Left renal cortex interstitium (tissue), 4 donors: Measurements from ENCODE around the gene ATG16L1. TPM values are rescaled to one million over a fixed set of nuclear protein-coding genes. Genes with fewer than 3 reads are reported as not detected.

Experiments used
- DNase-seq, 4 donors: peaks; one replicate each; pipeline ENCODE4 v3.0.0-alpha.2; 2013; ENCODE audit warnings: low read depth in 4 of 4, low spot score in 2 of 4, missing footprints in 1 of 4
- polyA plus RNA-seq, 4 donors: library from polyadenylated mRNA; unstranded; fragments of 120-200 nt; gene quantifications; one replicate each; pipeline ENCODE4 v1.2.1, GENCODE V29; 2013; ENCODE audit not compliant: insufficient read length in 4 of 4

The ATG16L1 gene
- 10 to 100 TPM; 19.1 to 26.3 (median 24.0) TPM for polyA plus RNA-seq

DNA sequence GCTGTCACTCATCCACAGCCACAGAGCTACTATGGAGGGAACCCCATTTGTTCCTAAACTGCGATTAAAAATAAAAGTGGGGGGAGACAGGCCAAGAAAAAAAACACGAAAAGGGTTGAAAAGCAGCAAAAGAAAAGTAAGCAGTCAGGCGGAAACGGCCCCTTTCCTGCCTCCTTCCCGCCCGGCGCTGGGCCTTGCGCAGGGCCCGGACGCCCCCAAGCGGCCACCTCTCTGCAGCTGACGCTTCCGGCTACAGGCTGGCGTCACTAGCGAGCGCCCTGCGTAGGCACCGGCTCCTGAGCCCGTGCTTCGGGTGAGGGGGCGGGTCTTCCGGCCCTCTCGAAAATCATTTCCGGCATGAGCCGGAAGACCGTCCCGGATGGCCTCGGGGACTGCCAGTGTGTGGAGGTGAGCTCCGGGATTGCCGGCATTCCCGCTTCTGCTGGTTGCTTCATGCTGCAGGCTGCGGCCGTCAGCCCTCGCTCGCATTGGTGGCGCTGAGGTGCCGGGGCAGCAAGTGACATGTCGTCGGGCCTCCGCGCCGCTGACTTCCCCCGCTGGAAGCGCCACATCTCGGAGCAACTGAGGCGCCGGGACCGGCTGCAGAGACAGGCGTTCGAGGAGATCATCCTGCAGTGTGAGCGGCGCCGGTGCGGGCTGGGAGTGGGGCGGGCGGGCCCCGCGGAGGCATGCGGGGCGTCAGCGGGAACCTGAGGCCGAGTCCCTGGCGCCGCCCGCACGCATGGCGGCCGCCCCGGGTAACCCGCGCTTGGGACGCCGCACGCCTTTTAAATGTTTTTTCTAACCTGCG lies at the start of gene ATG16L1:
ATG16L1 (plus strand) TSS at position 368 of the 811 bp plus-strand sequence; CDS start at position 523, 155 bp downstream.
- DNase-seq = peak; percentile 80 to 93 (median 86)

DNA sequence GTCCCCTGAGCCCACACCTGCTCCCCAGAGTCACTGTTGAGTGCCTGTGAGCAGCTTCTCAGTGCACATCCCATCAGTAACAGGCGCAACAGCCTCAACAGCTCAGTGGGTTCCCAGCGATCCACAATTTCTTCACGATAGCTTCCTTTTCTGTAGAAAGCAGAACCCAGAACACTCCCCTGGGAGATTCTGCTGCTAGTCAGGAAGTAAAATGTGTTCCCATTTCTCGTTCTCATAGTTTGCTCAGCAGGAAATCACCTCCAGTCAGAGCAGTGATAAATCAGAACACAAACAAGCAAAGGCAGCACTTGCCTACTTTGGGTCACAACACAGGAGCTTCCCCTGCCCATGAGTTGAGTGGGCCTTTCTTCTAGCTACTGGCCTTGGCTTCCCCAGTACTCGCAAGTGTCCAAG lies 48.9 kb upstream of the ATG16L1 start:
- DNase-seq = no peak

DNA sequence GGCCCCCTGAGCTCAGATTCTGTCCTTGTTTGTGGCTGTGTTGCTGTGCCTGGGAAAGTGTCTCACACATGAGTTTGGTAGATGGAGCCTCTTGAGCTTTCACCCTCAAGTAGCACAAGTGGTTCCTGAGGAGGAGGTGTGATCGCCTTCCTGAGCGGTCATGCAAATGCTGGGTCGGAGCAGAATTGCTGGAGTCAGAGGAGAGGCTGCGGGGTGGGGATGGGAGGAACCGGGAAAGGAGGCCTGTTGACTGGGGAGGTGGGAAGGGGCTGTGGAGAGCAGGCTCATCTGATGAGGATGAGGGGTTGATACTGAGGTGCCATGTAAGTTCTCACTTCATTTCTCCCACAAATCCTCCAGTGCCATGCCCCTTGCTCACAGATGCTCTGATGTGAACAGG lies 48.4 kb upstream of the ATG16L1 start:
- no peak for DNase-seq

DNA sequence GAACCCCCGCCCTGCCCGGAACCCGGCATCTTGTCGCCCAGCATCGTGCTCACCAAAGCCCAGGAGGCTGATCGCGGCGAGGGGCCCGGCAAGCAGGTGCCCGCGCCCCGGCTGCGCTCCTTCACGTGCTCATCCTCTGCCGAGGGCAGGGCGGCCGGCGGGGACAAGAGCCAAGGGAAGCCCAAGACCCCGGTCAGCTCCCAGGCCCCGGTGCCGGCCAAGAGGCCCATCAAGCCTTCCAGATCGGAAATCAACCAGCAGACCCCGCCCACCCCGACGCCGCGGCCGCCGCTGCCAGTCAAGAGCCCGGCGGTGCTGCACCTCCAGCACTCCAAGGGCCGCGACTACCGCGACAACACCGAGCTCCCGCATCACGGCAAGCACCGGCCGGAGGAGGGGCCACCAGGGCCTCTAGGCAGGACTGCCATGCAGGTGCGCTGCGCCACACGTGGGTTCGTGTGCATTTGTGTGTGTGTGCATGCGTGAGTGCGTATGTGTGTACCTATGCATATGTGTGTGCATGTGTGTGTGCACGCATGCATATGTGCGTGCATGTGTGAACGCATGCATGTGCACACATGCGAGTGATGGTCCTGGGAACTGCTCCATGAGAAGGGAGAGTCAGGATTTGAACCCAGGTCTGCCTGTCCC lies 47.1 kb upstream of the ATG16L1 start:
- no peak for DNase-seq

DNA sequence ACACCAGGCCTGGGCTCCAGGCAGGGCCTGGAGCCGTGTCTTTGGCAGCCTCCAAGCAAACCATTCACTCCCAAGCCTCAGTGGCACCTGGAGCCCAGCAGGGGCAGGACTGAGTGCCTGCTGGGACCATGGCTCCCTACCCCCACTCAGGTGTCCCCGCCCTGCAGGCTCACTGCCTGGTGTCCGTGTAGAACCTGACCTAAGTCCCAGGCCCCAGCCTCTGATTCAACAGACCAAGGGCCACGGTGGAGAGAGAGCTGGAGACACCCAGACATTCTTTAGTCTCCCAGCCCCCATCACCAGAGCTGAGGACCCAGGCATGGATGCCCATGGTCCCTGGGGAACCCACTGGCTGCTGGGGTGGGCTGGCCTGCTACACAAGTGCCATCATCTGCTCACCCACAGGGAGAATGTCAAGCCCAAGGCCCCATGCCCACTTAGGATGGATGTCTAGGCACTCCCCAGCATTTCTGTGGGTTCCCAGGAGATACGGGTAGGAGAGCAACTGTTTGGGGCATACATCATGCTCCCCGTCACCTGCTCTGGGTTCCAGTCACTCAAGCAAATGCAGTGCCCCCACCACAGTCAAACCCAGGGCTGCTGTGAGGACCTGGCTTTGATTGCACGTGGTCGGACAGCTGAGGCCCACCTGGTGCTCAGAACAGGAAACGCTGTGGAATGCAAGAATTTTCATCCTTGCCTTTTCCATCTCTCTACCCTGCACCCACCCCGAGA lies 42.9 kb upstream of the ATG16L1 start:
- DNase-seq = no peak

DNA sequence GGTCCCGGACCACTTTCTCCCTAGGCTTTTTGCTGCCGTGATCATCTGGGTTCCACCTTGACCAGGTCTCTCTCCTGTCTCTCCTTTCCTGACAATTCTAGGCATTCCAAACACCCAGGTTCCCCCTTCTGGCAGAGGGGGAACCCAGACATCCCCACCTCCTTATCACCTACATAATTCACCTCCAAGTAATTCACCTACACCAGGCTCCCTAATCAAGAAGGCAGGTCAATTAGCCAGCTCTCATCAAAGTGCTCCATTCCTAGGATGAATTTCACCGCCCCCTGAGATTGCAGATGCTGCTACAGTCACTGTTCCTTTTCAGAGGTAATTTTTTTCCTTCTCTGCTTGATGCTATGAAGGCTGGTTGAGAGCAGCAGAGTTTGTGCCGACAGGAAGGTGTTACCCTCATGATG lies 42.3 kb upstream of the ATG16L1 start:
- DNase-seq = no peak

DNA sequence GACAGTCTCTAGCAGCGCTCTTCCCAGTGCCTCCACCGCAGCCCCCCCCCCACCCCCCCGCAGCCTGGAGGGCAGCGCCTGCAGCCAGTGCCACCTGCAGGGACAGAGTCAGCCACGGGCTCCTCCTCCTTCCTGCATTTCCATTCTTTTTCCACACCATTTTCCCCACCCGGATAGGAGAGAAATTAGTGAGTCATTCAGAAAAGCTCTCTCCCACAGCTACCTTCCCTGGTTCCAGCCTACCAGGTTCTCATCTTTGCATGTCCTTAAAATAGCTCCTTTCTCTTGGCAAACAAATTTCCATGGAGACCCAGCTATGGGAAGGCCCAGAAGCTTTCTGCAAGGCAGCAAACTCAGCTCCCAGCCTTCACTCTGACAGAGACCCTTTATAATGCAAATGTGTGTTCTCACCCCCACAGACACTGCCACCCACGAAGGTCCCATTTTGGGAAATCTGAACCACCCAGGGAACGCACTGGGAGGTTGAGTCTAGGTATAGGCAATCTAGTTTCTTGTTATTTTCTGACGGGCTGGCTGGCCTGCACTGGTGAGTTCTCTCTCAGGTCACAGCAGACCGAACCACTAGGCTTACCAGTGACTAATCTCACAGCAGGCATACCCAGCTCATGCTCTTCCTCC lies 41.8 kb upstream of the ATG16L1 start:
- DNase-seq = no peak

DNA sequence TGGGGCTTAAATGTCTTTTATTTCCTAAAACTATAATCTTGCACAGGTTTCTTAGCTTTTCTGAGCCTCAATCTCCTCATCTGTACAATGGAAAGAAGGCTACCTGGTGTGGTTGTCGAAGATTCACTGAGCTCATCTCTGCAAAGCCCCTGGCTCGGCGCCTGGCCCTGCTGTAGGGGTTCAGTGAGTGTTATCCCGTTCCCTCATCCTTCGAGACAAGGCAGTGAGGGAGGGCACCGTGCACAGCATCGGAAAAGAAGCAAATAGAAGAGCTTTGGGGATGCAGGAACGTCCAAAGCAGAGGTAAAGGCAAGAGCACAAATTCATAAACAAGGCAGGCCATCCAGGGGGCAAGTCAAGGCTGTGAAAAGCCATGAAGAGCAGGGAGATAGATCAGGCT lies 41.2 kb upstream of the ATG16L1 start:
- no peak for DNase-seq

DNA sequence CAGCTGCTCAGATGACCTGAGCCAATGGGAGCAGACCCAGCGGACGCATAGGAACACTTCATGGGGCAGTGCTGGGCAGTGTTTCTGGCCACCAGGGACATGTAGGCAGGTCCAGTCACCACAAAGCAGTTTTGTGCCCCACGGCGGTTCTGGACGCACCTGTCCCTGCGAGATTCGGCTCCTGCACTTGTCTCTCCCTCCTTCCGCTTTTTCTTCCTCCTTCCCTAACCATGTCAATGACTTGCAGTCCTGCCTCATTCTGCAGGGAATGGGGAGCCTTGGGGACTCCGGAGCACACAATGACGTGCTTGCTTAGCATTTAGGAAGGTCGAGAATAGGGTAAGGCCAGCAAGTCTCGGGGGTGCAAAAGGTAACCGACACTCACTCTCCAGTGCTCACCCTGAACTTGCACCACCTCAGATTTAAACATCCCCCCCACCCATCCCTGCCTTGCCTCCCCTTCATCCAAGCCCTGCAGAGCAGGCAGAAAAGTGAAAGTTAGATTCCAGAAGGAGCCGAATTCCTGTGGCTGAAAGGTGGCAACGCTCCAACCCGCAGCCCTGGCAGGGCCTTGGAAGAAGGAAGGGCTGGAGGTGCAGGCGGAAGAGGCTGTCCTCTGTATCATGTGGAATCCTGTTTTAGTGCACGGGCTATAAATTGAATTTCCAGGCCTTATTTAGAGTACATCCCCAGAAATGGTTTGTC lies 40.5 kb upstream of the ATG16L1 start:
- DNase-seq = peak in 1 of 4 donors; percentile 5

DNA sequence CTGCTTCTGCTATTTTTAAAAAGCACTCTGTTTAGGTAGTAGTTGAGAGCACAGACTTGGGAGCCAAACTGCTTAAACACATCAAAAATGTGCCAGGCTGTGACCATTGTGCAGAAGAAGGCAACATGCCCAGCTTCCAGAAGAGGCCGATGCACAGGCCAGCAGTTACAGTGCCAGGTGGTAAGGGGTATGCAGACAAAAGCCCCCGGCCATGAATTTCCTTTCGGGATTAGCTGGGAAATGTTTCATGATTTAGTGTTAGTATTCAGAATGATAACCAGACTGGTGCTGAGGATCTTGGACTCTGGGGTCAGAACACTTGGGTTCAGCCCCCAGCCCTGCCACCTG lies 40.0 kb upstream of the ATG16L1 start:
- DNase-seq = no peak

DNA sequence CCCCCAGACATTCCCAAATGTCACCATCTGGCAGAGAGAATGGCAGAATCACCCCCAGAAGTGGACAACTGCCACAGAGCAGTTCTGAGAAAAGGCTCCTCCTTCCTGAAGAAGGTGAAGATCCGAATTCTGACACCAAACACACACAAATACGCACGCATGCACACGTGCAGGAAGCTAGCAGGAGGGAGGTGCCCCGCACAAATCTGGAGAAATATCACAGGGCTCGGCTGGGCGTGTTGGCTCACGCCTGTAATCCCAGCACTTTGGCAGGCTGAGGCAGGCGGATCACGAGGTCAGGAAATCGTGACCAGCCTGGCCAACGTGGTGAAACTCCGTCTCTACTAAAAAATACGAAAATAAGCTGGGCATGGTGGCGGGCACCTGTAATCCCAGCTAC lies 38.5 kb upstream of the ATG16L1 start:
- no peak for DNase-seq

DNA sequence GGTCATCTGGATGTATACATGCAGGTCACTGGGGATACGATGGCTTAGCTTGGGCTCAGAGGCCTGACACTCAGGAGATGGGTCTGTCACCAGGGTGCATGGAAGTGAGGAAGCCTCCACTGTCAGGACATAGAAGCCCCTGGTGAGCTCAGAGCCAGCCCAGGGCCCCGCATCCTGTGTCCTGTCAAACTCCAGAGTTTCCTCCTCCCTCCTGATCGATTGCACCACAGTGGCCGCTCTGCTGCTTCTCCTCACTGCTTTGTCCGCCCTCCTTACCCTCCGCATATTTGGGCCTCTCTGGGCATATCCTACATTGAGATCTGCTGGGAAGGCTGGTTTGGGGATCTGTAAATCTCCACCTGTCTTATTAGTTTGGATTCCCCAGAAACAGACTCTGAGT lies 37.5 kb upstream of the ATG16L1 start:
- no peak for DNase-seq

DNA sequence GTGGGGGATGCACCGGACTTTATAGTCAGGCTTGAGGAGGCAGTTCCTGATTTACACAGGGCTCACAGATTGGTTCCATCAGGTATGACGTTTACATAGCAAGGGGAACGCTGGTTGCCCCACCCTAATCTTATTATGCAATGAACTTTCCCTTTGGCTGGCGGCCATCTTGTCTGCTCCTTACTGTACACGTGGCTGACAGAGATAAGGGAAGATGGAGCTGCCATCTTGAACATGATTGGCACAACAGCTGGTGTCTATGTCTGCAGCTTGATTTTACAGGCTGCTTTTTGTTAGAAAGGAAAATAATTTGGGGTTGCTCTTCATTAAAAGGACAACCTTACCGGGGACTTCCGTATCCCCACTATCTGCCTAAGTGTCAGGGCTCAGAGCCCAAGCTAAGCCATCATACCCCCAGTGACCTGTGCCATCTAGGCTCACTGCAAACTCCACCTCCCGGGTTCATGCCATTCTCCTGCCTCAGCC lies 33.5 kb upstream of the ATG16L1 start:
- no peak for DNase-seq

DNA sequence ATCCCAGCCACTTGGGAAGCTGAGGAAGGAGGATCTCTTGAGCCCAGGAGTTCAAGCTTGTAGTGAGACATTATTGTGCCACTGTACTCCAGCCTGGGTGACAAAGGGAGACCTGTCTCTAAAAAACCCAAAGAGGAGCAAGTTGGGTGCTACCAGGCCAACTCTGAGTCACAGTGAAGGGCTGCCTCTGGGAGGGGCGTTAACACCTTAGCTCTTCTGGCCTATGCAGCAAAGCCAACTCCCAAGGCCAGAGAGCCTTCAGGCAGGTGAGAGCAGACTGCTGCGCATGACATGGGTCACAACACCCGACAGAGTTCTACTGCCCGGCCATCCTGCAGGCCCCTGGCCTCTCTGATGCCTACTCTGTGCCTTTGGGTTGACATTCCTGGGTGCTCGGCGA lies 32.6 kb upstream of the ATG16L1 start:
- DNase-seq = no peak

DNA sequence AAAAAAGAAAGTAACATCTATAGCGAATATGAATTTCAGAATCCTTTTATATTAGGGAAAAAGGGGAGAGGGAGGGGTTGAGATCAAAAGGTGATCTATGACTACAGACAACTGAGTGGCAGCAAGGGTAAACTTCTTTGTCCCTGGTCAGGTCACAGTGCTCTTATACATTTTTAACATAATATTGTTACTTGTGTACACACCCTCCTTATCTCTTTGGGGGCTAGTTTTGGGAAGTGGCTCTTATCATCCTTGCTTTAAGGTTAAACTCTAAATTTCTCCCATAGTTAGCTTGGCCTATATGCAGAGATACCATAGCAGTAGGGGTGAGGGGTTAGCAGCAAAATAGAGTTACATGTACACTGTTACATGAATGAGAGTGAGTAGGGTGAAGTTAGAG lies 31.6 kb upstream of the ATG16L1 start:
- DNase-seq = no peak

DNA sequence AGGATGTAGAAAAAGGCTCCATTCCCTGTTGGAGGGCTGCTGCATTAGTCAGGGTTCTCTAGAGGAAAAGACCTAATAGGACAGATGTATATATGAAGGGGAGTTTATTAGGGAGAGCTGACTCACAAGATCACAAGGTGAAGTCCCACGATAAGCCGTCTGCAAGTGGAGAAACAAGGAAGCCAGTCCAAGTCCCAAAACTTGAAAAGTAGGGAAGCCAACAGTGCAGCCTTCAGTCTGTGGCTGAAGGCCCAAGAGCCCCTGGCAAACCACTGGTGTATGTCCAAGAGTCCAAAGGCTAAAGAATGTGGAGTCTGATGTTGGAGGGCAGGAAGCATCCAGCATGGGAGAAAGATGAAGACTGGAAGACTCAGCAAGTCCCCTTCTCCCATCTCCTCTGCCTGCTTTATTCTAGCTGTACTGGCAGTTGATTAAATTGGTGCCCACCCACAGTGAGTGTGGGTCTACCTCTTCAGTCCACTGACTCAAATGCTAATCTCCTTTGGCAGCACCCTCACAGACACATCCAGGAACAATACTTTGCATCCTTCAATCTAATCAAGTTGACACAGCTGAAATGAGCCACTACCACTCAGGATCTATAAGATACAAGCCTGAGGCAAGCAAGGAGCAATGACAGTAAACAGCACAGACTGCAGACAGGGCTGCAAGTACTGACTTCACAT lies 30.0 kb upstream of the ATG16L1 start:
- DNase-seq = no peak

DNA sequence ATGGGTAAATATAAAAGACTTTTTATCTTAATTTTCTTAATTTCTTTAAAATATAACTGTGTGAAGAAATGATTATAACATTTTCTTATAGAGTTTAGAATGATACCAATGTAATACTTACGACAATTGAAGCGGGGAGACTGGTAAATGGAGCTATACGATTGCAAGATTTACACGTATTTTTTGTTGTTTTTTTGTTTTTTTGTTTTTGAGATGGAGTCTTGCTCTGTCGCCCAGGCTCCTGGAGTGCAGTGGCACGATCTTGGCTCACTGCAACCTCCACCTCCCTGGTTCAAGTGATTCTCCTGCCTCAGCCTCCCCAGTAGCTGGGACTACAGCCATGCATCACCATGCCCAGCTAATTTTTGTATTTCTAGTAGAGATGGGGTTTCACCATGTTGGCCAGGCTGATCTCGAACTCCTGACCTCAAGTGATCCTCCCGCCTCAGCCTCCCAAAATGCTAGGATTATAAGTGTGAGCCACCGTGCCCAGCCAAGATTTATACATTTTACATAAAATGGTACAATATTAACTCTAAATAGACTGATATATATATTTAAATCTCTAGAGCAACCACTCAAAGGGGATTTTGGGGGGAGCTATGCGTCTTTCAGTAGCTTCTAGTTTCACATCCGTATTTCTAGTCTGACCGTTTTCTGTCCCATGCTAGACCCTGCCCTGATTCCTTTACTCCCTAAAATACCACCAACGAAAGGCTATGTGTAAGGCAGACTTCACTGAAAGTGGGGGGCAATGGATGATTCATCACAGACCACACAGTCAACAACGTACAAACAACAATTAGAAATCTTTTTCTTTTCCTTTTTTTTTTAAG lies 28.2 kb upstream of the ATG16L1 start:
- DNase-seq = no peak

DNA sequence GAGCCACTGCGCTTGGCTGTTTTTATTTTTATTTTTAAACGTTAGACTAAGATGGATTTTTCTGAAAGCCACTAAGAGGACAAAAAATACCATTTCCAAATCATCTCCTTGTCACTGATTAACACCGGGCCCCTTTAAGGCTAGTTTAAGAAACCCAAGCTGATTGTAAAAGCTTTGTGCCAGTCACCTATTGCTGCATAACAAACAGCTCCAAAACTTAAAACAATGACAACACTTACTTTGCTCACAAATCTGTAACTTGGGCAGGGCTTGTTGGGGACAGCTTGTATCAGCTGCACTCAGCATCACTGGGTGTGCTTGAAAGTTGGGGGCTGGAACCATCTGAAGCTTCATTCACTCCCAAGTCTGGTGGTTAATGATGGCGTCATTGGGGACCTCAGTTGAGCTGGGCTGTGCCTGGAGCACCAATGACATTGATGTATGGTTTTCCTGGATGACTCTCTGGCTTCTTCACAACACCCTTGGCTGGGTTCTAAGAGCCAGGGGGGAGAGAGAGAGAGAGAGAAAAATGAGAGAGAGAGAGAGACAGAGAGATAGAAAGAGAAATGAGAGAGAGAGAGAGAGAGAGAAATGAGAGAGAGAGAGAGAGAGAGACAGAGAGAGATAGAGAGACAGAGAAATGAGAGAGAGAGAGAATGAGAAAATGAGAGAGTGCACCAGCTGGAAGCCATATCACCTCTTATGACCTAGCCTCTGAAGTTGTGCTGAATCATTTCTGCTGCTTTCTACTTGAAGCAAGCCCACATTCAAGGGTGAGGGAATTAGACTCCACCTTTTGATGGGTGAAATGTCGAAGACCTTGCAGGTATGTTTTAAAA lies 26.0 kb upstream of the ATG16L1 start:
- DNase-seq = no peak
